Right lobe of liver (tissue), 6 donors: ENCODE measurements around the gene MAP4K4. TPM values are rescaled to one million over a fixed set of nuclear protein-coding genes. Genes with fewer than 3 reads are reported as not detected.
A peak's percentile ranks its signal among the peaks of the same experiment; 100 is the strongest.

Experiments
- ATAC-seq, 4 donors: fragments of 200-7000 bp; cut with Tn5 transposase; one replicate each; pipeline ENCODE4 v1.9.1; 2020; ENCODE audit warnings: mild to moderate bottlenecking in 4 of 4, moderate library complexity in 4 of 4
- DNase-seq, 3 donors: peaks; one replicate each; pipeline ENCODE4 v3.0.0-alpha.2; 2020
- H3K27ac ChIP-seq, 3 donors: fragments of 200-600 bp; one replicate each; pipeline ENCODE4 v1.8.0; 2022
- H3K27me3 ChIP-seq, 2 donors: fragments of 200-600 bp; one replicate each; pipeline ENCODE4 v1.8.0; 2022
- H3K36me3 ChIP-seq, 4 donors: fragments of 200-600 bp; sonication (generic) in 1 of 4; one replicate each; pipeline versions ENCODE4 v1.5.1 to v1.8.0; 2017 to 2022; ENCODE audit warnings: control low read depth in 1 of 4
- H3K4me1 ChIP-seq, 4 donors: fragments of 200-600 bp; sonication (generic) in 1 of 4; one replicate each; pipeline versions ENCODE4 v1.5.1 to v1.8.0; 2017 to 2022; ENCODE audit warnings: control low read depth in 1 of 4
- H3K4me3 ChIP-seq, 3 donors: fragments of 200-600 bp; one replicate each; pipeline ENCODE4 v1.8.0; 2022
- H3K9me3 ChIP-seq, 4 donors: fragments of 200-600 bp; sonication (generic) in 1 of 4; one replicate each; pipeline versions ENCODE4 v1.5.1 to v1.8.0; 2017 to 2022; ENCODE audit warnings: control low read depth in 1 of 4
- CTCF ChIP-seq, 4 donors: fragments of 200-600 bp in 3 of 4; fragments of 450-650 bp in 1 of 4; IDR thresholded peaks; one replicate each; pipeline versions ENCODE4 v1.5.1 to v1.8.0; 2016 to 2022; ENCODE audit warnings: antibody characterized with exemption in 4 of 4, mild to moderate bottlenecking in 2 of 4
- POLR2A ChIP-seq: fragments of 450-650 bp; IDR thresholded peaks from one replicate; pipeline ENCODE4 v1.6.1; 2017; ENCODE audit warnings: antibody characterized with exemption, mild to moderate bottlenecking
- WGBS: methylation state at CpG from one replicate; pipeline ENCODE4 v1.1.6; 2018; ENCODE audit warnings: low coverage, low lambda C conversion rate; ENCODE audit not compliant: insufficient coverage; ENCODE audit errors: missing lambda C conversion rate; 5-methylcytosine and 5-hydroxymethylcytosine counted together
- intact Hi-C, 2 donors: fragments of 100-400 bp; cut with DNase I; formaldehyde crosslinking; loops; one replicate each; pipeline versions ENCODE4 v1.11.2 to v1.14.1; 2022
- total RNA-seq, 6 experiments: library from RNA; depleted of rRNA in 2 of 6; stranded (reverse); fragments of >200 nt in 2 of 6; fragmentation: NEBNext Ultra II Directional in 3 of 6; extraction: Animal tissue kit (Norgen Biotek cat#: 25700) in 3 of 6; gene quantifications; one replicate each; pipeline versions ENCODE4 v1.1.0 to v1.2.4, GENCODE V29; 2016 to 2023
- donor health status: DM: no; HTN: yes; CAD: no.
- donor health status: DM: no; HTN: no; CAD: no.
- donor health status: DM: no; HTN: no; CAD: no.
- donor health status: DM: no; HTN: yes; CAD: no.
- donor health status: DM: no; HTN: yes; CAD: no.

The MAP4K4 gene
- total RNA-seq, 6 experiments from 2014 or later, result 29.8 to 36.5 (median 31.1) TPM

- H3K4me1 ChIP-seq, result peaks cover 0 to 10% (median 4%) of the 10 kb centered on the region in 4 donors
- no peak for ATAC-seq
- intact Hi-C loops, result no loop called here
- TF ChIP-seq POLR2A, result no peak
- no peak for TF ChIP-seq CTCF (IDR thresholded peaks at IDR 0.05)
- no peaks in the 10 kb centered on the region for H3K27me3 ChIP-seq
- no peak overlapping the region for H3K27ac ChIP-seq
- WGBS, result 59% methylated on average over 4 of the region's 4 CpGs
- no peak for DNase-seq
- H3K36me3 ChIP-seq, result peaks cover 0 to 26% (median 0%) of the 10 kb centered on the region in 4 donors
- no peaks in the 10 kb centered on the region for H3K9me3 ChIP-seq
- H3K4me3 ChIP-seq, result no peak overlapping the region
These were observed 126.4 kb downstream of the MAP4K4 start for GRCh38 chr2:101823859-101824258.

GRCh38 chr2:101826716-101827115 is 129.2 kb downstream of the MAP4K4 start:
- no peak for TF ChIP-seq CTCF (IDR thresholded peaks at IDR 0.05)
- no peak for TF ChIP-seq POLR2A
- H3K36me3 ChIP-seq, result peaks cover 0 to 26% (median 0%) of the 10 kb centered on the region in 4 donors
- H3K4me1 ChIP-seq, result peaks cover 0 to 14% (median 5%) of the 10 kb centered on the region in 4 donors
- no peaks in the 10 kb centered on the region for H3K9me3 ChIP-seq
- ATAC-seq (no peak), DNase-seq (no peak)
- H3K27ac ChIP-seq, result no peak overlapping the region
- intact Hi-C loops, result no loop called here
- H3K4me3 ChIP-seq, result no peak overlapping the region
- WGBS, result 93% methylated on average over 2 of the region's 2 CpGs
- no peaks in the 10 kb centered on the region for H3K27me3 ChIP-seq

GRCh38 chr2:101827246-101827645 is 129.7 kb downstream of the MAP4K4 start:
- intact Hi-C loops, result no loop called here
- no peak overlapping the region for H3K27ac ChIP-seq
- no peaks in the 10 kb centered on the region for H3K9me3 ChIP-seq
- TF ChIP-seq POLR2A (no peak), CTCF (IDR thresholded peaks at IDR 0.05) (no peak)
- no peaks in the 10 kb centered on the region for H3K27me3 ChIP-seq
- H3K36me3 ChIP-seq, result peaks cover 0 to 26% (median 0%) of the 10 kb centered on the region in 4 donors
- ATAC-seq, result peak in 1 of 4 donors; percentile 52
- WGBS, result 75% methylated on average over 2 of the region's 2 CpGs
- no peak for DNase-seq
- H3K4me3 ChIP-seq, result no peak overlapping the region
- peaks cover 0 to 16% (median 7%) of the 10 kb centered on the region in 4 donors for H3K4me1 ChIP-seq

GRCh38 chr2:101828257-101828656 is 130.8 kb downstream of the MAP4K4 start:
- H3K27me3 ChIP-seq, result no peaks in the 10 kb centered on the region
- no peak for DNase-seq
- H3K9me3 ChIP-seq, result no peaks in the 10 kb centered on the region
- peaks cover 0 to 26% (median 0%) of the 10 kb centered on the region in 4 donors for H3K36me3 ChIP-seq
- peaks cover 0 to 16% (median 7%) of the 10 kb centered on the region in 4 donors for H3K4me1 ChIP-seq
- no peak for ATAC-seq
- no peak for TF ChIP-seq CTCF (IDR thresholded peaks at IDR 0.05)
- TF ChIP-seq POLR2A, result no peak
- no peak overlapping the region for H3K27ac ChIP-seq
- intact Hi-C loops, result no loop called here
- no peak overlapping the region for H3K4me3 ChIP-seq
- WGBS, result 44% methylated on average over 5 of the region's 5 CpGs
